ENCODE data around the gene RAF1.

- TF ChIP-seq POLR2A (IDR thresholded peaks at IDR 0.05) (no peak), CTCF (IDR thresholded peaks at IDR 0.05) (no peak), POLR2AphosphoS5 (IDR thresholded peaks at IDR 0.05) (no peak)
Observed at GRCh38 chr3:12553921-12554391, 110.0 kb downstream of the RAF1 start.
